ENCODE data around the gene C2orf72. TPM values are rescaled to one million over a fixed set of nuclear protein-coding genes. Genes with fewer than 3 reads are reported as not detected.

The C2orf72 gene
- total RNA-seq, 4 donors from 2014 or later, result 0.06 to 0.83 (median 0.17) TPM; not detected in 1

DNA sequence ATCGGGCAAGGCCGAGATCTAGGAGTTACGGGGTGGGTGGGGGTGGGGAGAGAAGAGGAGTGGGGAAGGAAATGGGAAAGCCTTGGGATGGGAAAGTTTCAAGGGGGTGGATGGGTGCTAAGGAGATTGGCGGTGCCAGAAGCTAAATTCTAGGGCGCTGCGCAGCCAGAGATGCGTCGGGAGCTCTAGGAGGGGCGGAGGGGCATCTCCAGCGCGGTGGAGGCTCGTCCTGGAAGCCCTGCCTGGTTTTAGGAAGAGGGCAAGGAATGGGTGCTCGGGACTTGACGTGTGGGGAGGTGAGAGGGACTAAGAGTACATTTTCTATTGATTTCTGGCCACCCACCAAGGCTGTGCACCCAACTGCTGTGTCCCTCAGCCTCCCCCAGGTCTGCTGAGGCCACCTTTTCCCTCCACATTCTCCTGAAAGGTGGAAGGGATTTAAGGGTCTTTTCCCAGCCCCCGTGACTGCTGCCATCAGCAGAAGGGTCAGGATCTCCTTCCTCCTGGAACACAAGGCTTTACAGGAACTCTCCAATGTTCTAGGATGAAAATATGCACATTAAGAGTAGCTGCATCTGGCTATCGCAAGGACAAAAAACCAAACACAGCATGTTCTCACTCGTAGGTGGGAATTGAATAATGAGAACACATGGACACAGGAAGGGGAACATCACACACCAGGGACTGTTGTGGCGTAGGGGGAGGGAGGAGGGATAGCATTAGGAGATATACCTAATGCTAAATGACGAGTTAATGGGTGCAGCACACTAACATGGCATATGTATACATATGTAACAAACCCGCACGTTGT, 1.4 kb downstream of the C2orf72 start:
- Histone ChIP-seq H3K27me3 (peaks cover 0 to 85% (median 39%) of the 10 kb centered on the region in 4 donors), H3K4me3 (peak overlapping the region in 1 of 4 donors; percentile 36), H3K27ac (replicated peaks in 1 of 4) (no peak overlapping the region), H3K9me3 (no peaks in the 10 kb centered on the region), H3K36me3 (no peaks in the 10 kb centered on the region), H3K4me1 (peaks cover 0 to 17% (median 12%) of the 10 kb centered on the region in 4 donors)
- intact Hi-C loops (cut with DNase I), result no loop called here
- 27% methylated on average over 21 of the region's 21 CpGs for WGBS
- DNase-seq (ENCODE audit: extremely low spot score), result no peak
- TF ChIP-seq EP300 (IDR thresholded peaks at IDR 0.05) (no peak), POLR2A (IDR thresholded peaks at IDR 0.05; ENCODE audit: low read depth) (no peak), POLR2AphosphoS5 (IDR thresholded peaks at IDR 0.05) (no peak)
- TF ChIP-seq, protein P1, sequence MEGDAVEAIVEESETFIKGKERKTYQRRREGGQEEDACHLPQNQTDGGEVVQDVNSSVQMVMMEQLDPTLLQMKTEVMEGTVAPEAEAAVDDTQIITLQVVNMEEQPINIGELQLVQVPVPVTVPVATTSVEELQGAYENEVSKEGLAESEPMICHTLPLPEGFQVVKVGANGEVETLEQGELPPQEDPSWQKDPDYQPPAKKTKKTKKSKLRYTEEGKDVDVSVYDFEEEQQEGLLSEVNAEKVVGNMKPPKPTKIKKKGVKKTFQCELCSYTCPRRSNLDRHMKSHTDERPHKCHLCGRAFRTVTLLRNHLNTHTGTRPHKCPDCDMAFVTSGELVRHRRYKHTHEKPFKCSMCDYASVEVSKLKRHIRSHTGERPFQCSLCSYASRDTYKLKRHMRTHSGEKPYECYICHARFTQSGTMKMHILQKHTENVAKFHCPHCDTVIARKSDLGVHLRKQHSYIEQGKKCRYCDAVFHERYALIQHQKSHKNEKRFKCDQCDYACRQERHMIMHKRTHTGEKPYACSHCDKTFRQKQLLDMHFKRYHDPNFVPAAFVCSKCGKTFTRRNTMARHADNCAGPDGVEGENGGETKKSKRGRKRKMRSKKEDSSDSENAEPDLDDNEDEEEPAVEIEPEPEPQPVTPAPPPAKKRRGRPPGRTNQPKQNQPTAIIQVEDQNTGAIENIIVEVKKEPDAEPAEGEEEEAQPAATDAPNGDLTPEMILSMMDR (IDR thresholded peaks at IDR 0.05), result no peak

DNA sequence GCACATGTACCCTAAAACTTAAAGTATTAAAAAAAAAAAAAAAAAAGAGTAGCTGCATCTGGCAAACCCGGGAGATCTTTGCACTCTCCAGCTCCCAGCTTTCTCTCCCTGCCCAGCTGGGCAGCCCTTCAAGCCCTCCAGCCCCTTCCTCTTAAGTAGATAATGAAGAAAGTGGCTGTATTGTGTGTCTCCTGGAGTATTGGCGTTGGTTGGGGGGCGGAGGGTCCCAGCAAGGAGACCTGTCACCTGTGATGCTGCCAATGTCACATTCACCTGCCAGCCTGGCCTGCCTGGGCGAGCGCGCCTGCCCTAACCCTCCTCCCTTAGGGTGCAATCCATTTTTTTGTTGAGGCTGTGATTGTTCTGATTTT, 2.0 kb downstream of the C2orf72 start:
- no peak overlapping the region for H3K4me3 ChIP-seq
- no peaks in the 10 kb centered on the region for H3K9me3 ChIP-seq
- peaks cover 0 to 17% (median 12%) of the 10 kb centered on the region in 4 donors for H3K4me1 ChIP-seq
- WGBS, result 85% methylated on average over 4 of the region's 6 CpGs
- H3K36me3 ChIP-seq, result no peaks in the 10 kb centered on the region
- TF ChIP-seq, protein P1 (IDR thresholded peaks at IDR 0.05), result no peak
- TF ChIP-seq POLR2A (IDR thresholded peaks at IDR 0.05; ENCODE audit: low read depth), result no peak
- no peak for TF ChIP-seq POLR2AphosphoS5 (IDR thresholded peaks at IDR 0.05)
- no peak for TF ChIP-seq EP300 (IDR thresholded peaks at IDR 0.05)
- intact Hi-C loops (cut with DNase I), result no loop called here
- H3K27me3 ChIP-seq, result peaks cover 0 to 81% (median 39%) of the 10 kb centered on the region in 4 donors
- no peak for DNase-seq (ENCODE audit: extremely low spot score)
- no peak overlapping the region for H3K27ac ChIP-seq (replicated peaks in 1 of 4)

DNA sequence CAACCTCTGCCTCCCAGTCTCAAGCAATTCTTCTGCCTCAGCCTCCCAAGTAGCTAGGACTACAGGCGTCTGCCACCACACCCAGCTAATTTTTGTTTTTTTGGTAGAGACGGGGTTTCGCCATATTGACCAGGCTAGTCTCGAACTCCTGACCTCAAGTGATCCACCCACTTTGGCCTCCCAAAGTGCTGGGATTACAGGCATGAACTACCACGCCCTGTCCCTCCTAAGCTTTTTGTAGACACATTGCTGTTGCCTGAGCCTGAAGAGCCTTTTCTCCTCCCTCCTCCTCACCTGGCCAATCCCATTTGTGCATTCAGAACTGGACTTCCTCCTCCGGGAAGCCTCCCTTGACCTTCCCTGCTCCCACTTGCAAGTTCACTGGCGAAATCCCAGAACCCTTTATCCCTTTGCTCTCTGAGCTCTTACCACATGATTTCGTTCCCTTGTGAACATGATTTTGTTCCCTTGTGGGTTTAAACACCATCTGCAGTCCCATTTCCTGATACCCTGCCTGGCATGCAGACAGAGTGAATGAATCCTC, 2.6 kb downstream of the C2orf72 start:
- H3K27me3 ChIP-seq, result peaks cover 0 to 75% (median 39%) of the 10 kb centered on the region in 4 donors
- DNase-seq (ENCODE audit: extremely low spot score), result no peak
- H3K4me1 ChIP-seq, result peaks cover 0 to 17% (median 12%) of the 10 kb centered on the region in 4 donors
- H3K27ac ChIP-seq (replicated peaks in 1 of 4), result no peak overlapping the region
- intact Hi-C loops (cut with DNase I), result loop anchor here (10.0 kb wide), 1 partner anchor 215 kb away; no protein-coding TSS in a partner anchor
- H3K9me3 ChIP-seq, result no peaks in the 10 kb centered on the region
- H3K4me3 ChIP-seq, result no peak overlapping the region
- 83% methylated on average over 8 of the region's 8 CpGs for WGBS
- H3K36me3 ChIP-seq, result no peaks in the 10 kb centered on the region
- TF ChIP-seq POLR2AphosphoS5 (IDR thresholded peaks at IDR 0.05), result no peak

DNA sequence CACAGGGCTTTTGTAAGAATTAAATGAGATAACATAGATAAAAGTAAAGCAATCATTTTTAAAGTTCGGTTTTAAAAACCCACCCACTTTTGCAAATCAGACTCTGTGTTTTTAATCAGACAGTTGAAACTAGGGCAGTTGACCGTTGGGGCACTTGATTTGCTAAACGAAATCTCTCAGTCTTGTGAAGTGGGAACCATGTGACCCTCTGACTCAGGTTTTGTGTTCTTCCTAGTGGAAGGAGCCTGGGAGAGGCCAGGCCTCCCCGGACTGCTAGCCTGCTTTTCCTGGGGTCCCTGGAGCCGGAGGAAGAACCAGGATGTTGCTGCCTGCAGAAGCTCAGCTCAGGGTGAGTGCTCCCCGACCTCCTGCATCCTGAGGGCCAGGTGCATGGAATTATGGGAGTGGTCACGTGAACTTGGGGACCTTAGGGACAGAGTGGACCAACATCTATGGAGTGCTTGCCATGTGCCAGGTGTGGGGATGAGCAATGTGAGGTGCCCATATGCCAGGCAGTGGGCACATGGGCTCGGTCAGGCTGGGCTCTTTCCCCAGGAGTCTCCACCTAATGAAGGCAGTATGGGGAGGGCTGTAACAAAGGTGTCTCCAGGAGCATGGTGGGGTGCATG, 3.9 kb downstream of the C2orf72 start:
- H3K4me1 ChIP-seq, result peaks cover 0 to 17% (median 12%) of the 10 kb centered on the region in 4 donors
- intact Hi-C loops (cut with DNase I), result loop anchor here (10.0 kb wide), 1 partner anchor 216 kb away; no protein-coding TSS in a partner anchor
- no peaks in the 10 kb centered on the region for H3K36me3 ChIP-seq
- no peak overlapping the region for H3K4me3 ChIP-seq
- 71% methylated on average over 8 of the region's 8 CpGs for WGBS
- no peak for TF ChIP-seq POLR2AphosphoS5 (IDR thresholded peaks at IDR 0.05)
- H3K9me3 ChIP-seq, result no peaks in the 10 kb centered on the region
- DNase-seq (ENCODE audit: extremely low spot score), result no peak
- no peak overlapping the region for H3K27ac ChIP-seq (replicated peaks in 1 of 4)
- H3K27me3 ChIP-seq, result peaks cover 0 to 62% (median 29%) of the 10 kb centered on the region in 4 donors

DNA sequence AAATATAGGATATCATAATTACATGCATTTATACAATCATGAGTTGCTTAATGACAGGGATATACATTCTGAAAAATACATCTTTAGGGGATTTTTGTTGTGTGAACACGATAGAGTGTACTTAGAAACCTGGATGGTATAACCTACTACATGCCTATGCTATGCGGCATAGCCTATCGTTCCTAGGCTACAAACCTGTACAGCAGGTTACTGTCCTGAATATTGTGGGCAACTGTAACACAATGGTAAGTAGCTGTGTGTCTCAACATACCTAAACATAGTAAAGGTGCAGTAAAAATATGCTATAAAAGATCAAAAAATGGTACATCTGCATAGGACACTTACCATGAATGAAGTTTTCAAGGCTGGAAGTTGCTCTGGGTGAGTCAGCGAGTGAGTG, 6.5 kb downstream of the C2orf72 start:
- Histone ChIP-seq H3K27ac (replicated peaks in 1 of 4) (no peak overlapping the region), H3K27me3 (peaks cover 0 to 56% (median 11%) of the 10 kb centered on the region in 4 donors), H3K4me3 (no peak overlapping the region), H3K9me3 (no peaks in the 10 kb centered on the region), H3K36me3 (no peaks in the 10 kb centered on the region), H3K4me1 (no peaks in the 10 kb centered on the region)
- WGBS, result 96% methylated on average over 4 of the region's 4 CpGs
- intact Hi-C loops (cut with DNase I), result loop anchor here (10.0 kb wide), 1 partner anchor 219 kb away; no protein-coding TSS in a partner anchor
- DNase-seq (ENCODE audit: extremely low spot score), result no peak
- no peak for TF ChIP-seq EP300 (IDR thresholded peaks at IDR 0.05)
- no peak for TF ChIP-seq POLR2A (IDR thresholded peaks at IDR 0.05; ENCODE audit: low read depth)
- no peak for TF ChIP-seq POLR2AphosphoS5 (IDR thresholded peaks at IDR 0.05)
- TF ChIP-seq, protein P1 (IDR thresholded peaks at IDR 0.05), result no peak

All from esophagus muscularis mucosa (tissue), 4 donors.